Nephron (organoid): ENCODE data around the gene NKG7.
"Not testable (repeated sequence)": the region's sequence is repeated elsewhere in the genome, so short reads cannot be mapped to it uniquely, and the experiment has no call there.

ENCODE experiments used
- H3K27ac Mint-ChIP-seq, 3 experiments: 2 replicates each; pipeline ENCODE4 v1.8.0; 2020; ENCODE audit warnings: mixed read lengths in 3 of 3, mild to moderate bottlenecking in 2 of 3, moderate library complexity in 1 of 3
- H3K27me3 Mint-ChIP-seq: 2 replicates; pipeline ENCODE4 v1.8.0; 2021; ENCODE audit warnings: low read depth, mild to moderate bottlenecking, moderate library complexity, mixed read lengths
- H3K36me3 Mint-ChIP-seq: 2 replicates; pipeline ENCODE4 v1.8.0; 2020; ENCODE audit warnings: low read depth, mixed read lengths
- H3K4me1 Mint-ChIP-seq: 2 replicates; pipeline ENCODE4 v1.8.0; 2020; ENCODE audit warnings: mixed read lengths
- H3K4me3 Mint-ChIP-seq, 3 experiments: 2 replicates each; pipeline ENCODE4 v1.8.0; 2020; ENCODE audit warnings: mild to moderate bottlenecking in 3 of 3, mixed read lengths in 3 of 3, moderate library complexity in 2 of 3
- H3K9me3 Mint-ChIP-seq: 2 replicates; pipeline ENCODE4 v1.8.0; 2020; ENCODE audit warnings: mixed read lengths
- TF ChIP-seq, protein P1 (sequence below), 3 experiments: fragments of 200-600 bp; sonication (generic); IDR thresholded peaks; one replicate each; pipeline ENCODE4 v1.5.0; 2021; ENCODE audit warnings: antibody characterized with exemption in 3 of 3; ENCODE audit not compliant: unreplicated experiment in 3 of 3

The NKG7 gene

DNA sequence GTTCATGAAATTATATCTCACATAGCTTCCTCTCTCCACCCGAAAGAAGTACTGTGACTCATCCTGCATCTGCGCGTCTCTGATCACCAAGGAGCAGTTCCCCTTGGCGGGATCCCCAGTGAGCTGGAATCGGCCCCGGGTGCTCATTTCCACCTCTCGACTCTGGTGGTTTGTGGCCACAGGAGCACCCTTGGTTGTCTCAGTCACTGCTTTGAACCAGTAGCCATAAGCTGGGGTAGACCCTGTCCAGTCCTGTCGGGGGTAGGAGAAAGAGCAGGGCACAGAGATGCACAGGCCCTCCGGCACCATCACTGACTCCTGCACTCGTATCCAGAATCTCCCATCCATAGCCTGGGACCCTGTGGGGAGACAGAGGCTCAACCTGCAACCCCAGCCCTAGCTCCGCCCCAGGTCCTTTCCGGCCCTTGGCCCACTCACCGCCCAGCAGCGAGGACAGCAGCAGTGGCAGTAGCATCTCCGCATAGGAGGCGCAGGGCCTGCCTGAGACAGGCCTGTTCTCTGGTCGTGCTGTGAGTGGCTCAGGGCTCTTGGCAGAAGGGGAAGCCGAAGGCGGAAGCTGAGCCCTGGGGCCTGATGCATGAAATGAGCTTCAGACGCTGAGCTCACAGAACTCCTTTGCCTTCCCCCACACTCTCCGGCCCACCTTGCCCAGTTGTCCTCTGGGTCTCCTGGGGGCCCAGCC is 44.8 kb upstream of the NKG7 start, which contains the start of gene SIGLEC10:
SIGLEC10 (minus strand) TSS at position 536 of the 703 bp plus-strand sequence; CDS start at position 475, 61 bp downstream.
- TF ChIP-seq, protein P1, sequence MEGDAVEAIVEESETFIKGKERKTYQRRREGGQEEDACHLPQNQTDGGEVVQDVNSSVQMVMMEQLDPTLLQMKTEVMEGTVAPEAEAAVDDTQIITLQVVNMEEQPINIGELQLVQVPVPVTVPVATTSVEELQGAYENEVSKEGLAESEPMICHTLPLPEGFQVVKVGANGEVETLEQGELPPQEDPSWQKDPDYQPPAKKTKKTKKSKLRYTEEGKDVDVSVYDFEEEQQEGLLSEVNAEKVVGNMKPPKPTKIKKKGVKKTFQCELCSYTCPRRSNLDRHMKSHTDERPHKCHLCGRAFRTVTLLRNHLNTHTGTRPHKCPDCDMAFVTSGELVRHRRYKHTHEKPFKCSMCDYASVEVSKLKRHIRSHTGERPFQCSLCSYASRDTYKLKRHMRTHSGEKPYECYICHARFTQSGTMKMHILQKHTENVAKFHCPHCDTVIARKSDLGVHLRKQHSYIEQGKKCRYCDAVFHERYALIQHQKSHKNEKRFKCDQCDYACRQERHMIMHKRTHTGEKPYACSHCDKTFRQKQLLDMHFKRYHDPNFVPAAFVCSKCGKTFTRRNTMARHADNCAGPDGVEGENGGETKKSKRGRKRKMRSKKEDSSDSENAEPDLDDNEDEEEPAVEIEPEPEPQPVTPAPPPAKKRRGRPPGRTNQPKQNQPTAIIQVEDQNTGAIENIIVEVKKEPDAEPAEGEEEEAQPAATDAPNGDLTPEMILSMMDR (IDR thresholded peaks at IDR 0.05; ENCODE audit: unreplicated experiment in 3 of 3): no peak
- no peaks in the 10 kb centered on the region for H3K9me3 Mint-ChIP-seq
- peaks cover 21% of the 10 kb centered on the region for H3K27me3 Mint-ChIP-seq
- H3K27ac Mint-ChIP-seq: no peak within 1 kb of the TSS
- no peaks in the 10 kb centered on the region for H3K4me1 Mint-ChIP-seq
- H3K36me3 Mint-ChIP-seq: no peaks in the 10 kb centered on the region
- no peak within 1 kb of the TSS for H3K4me3 Mint-ChIP-seq

DNA sequence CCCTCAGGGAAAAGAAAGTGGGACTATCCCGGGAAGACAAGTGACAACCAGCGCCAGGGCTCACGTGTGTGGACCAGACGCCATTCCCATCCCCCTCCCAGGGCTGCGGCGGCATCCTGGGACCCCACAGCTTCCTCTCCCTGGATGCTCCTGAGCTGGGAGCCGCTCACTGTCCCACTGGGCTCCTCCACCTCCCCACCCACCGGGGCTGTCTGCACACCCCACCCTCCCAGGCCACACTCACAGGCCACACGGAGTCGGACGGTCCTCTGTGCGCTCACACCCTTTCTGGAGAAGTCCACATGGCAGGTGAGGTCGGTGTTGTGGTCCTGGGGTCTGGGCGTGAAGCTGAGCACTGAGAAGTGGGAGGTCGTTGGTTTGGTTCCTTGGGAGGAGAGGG is 44.0 kb upstream of the NKG7 start:
- not testable (repeated sequence) for H3K4me3 Mint-ChIP-seq, H3K27ac Mint-ChIP-seq, H3K4me1 Mint-ChIP-seq, H3K9me3 Mint-ChIP-seq, H3K36me3 Mint-ChIP-seq
- peaks cover 15% of the 10 kb centered on the region for H3K27me3 Mint-ChIP-seq

DNA sequence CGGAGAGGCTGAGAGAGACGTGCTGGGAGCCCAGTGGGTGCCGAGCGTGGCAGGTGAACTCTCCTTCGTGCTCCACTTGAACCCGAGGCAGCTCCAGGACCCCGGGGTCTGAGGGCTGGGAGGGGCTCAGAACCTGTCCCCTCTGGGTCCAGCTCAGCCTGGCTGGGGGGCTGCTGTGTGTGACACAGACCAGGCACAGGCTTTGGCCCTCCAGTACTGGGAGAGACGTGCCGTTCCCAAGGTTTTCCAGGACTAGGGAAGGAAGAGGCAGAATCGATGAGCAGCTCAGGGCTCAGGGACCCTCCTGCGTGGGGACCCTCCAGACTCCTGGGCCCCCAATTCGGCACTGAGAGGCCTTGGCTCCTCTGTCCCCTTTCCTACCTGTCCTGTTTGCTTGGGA is 42.7 kb upstream of the NKG7 start:
- Mint-ChIP-seq H3K27ac (no peak overlapping the region), H3K4me3 (no peak overlapping the region), H3K27me3 (peaks cover 10% of the 10 kb centered on the region), H3K4me1 (no peaks in the 10 kb centered on the region), H3K9me3 (no peaks in the 10 kb centered on the region), H3K36me3 (no peaks in the 10 kb centered on the region)
- TF ChIP-seq, protein P1 (IDR thresholded peaks at IDR 0.05; ENCODE audit: unreplicated experiment in 3 of 3): no peak

DNA sequence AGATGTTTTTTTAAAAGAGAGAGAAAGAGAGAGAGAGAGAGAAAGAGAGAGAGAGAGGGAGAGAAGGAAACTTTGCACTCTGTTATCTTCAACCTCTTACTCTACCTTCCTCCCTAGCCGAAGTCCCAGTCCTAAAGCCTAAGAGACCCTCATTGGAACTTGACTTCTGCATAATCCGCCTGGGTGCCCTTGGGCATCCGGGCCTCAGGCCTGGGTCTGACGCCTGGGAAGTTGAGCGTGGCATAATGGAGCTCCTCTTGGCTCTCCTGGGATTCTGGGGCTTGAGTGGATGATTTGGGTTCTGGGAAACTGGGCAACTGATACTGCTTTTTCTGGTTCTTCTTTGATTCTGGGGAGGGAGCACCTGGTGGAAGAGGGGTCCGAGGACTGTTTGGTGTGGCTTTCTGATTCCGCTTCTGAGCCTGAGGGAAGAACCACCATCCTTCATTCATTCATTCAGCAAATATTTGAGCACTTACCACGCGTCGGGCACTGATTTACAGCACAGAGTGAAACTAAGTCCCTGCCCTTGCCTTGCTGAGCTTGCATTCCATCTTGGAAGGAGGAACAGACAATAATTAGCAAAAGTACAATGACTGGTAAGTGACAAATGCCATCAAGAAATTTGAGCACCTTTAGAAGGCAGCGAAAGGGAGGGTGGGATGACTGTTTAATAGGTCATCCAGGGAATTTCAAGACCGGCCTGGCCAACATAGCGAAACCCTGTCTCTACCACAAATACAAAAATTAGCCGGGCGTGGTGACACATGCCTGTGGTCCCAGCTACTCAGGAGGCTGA is 38.7 kb upstream of the NKG7 start:
- no peaks in the 10 kb centered on the region for H3K36me3 Mint-ChIP-seq

DNA sequence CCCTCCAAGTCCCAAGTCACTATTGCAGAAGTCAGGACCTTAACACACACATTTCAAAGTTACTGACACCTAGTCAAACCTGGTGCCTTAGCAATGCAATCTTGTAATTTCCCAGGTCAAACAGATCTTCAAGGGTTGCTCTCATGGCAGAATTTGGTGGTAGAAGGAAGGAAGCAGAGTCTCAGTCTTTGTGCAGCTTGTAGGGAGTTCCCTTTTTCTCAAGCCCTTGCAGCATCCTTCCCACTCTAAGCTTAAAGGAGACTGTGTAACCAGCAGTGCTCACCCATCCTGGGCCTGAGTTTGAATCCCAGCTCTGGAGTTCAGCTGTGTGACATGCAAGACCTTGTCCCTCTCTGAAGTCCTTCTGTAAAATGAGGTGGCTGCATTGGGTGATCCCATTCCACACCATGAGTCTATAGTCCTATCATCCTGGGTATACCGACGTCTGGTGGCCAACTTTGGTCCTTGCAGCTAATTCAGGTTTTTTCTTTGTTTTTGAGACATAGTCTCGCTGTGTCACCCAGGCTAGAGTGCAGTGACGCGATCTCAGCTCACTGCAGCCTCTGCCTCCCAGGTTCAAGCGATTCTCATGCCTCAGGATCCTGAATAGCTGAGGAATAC is 35.2 kb upstream of the NKG7 start:
- no peak overlapping the region for H3K27ac Mint-ChIP-seq
- H3K27me3 Mint-ChIP-seq: no peaks in the 10 kb centered on the region
- no peaks in the 10 kb centered on the region for H3K4me1 Mint-ChIP-seq
- H3K4me3 Mint-ChIP-seq: no peak overlapping the region
- peaks cover 11% of the 10 kb centered on the region for H3K9me3 Mint-ChIP-seq
- TF ChIP-seq, protein P1 (IDR thresholded peaks at IDR 0.05; ENCODE audit: unreplicated experiment in 3 of 3): peak; percentile 15 to 35 (median 28)
- H3K36me3 Mint-ChIP-seq: peaks cover 10% of the 10 kb centered on the region

More for the DNA sequence above, 38.7 kb upstream of the NKG7 start:
- no peaks in the 10 kb centered on the region for H3K9me3 Mint-ChIP-seq
- TF ChIP-seq, protein P1 (IDR thresholded peaks at IDR 0.05; ENCODE audit: unreplicated experiment in 3 of 3): no peak
- no peaks in the 10 kb centered on the region for H3K4me1 Mint-ChIP-seq
- H3K27ac Mint-ChIP-seq: no peak overlapping the region
- H3K4me3 Mint-ChIP-seq: no peak overlapping the region
- no peaks in the 10 kb centered on the region for H3K27me3 Mint-ChIP-seq

DNA sequence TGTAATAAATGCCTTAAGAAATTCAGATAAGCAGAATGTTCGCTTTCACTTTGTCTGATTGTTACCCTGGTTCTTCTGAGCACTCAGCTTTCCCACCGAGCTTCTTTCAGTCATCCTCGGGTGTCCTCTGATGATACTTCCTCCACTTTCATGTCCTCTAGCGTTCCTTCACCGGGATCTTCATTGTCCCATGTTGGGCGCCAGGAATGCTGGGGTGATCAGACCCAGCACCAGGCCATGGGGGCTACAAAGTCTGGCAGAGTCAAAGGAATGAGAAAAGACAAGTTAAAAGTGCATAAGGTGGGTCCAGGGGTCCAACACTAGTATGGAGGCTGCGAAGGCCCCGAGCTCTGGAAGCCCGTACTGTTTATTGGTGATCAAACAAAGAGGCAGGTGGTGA is 29.7 kb upstream of the NKG7 start:
- Mint-ChIP-seq H3K36me3 (peaks cover 22% of the 10 kb centered on the region), H3K4me1 (peaks cover 7% of the 10 kb centered on the region), H3K27ac (no peak overlapping the region), H3K9me3 (peaks cover 26% of the 10 kb centered on the region), H3K4me3 (no peak overlapping the region), H3K27me3 (no peaks in the 10 kb centered on the region)
- TF ChIP-seq, protein P1 (IDR thresholded peaks at IDR 0.05; ENCODE audit: unreplicated experiment in 3 of 3): no peak

DNA sequence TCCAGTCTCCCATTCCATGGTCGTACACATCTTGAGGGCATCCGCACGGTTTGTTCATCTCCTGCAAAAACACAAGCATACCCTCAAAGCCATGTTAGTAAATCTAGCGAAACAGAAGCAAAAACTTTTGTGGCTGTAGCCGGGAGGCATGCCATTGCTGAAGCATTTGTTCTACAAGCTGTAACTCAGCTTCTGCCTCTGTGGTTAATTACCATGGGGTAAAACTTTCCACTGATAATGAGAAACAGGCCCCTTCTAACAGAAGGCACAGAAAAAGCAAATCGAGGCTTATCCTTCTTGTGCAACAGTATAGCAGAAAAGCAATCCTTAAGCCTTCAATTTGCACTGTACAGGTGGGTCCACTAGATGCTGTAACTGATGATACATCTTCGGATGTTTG is 27.5 kb upstream of the NKG7 start:
- H3K9me3 Mint-ChIP-seq: peaks cover 26% of the 10 kb centered on the region
- H3K4me1 Mint-ChIP-seq, H3K4me3 Mint-ChIP-seq, H3K27ac Mint-ChIP-seq, H3K27me3 Mint-ChIP-seq: not testable (repeated sequence)
- peaks cover 22% of the 10 kb centered on the region for H3K36me3 Mint-ChIP-seq
